Fibroblast of lung (primary cell): ENCODE data around the gene UPF2. TPM values are rescaled to one million over a fixed set of nuclear protein-coding genes. Genes with fewer than 3 reads are reported as not detected.

ENCODE experiments used
- DNase-seq, 2 donors: peaks; one replicate each; pipeline versions ENCODE4 v3.0.0 to v3.0.0-alpha.2; 2010; ENCODE audit warnings: low read depth in 2 of 2
- H2AFZ ChIP-seq: 2 replicates; pipeline ENCODE4 v1.5.1; 2012; ENCODE audit warnings: low read length, control low read depth, inconsistent platforms
- H3K27ac ChIP-seq: 2 replicates; pipeline ENCODE4 v1.5.1; 2011; ENCODE audit warnings: low read length, control low read depth; ENCODE audit not compliant: insufficient read depth
- H3K27me3 ChIP-seq: 2 replicates; pipeline ENCODE4 v1.5.1; 2011; ENCODE audit warnings: mild to moderate bottlenecking, low read length; ENCODE audit not compliant: control insufficient read depth, insufficient read depth
- H3K36me3 ChIP-seq: 2 replicates; pipeline ENCODE4 v1.5.1; 2011; ENCODE audit warnings: low read length; ENCODE audit not compliant: control insufficient read depth, insufficient read depth
- H3K4me1 ChIP-seq: 2 replicates; pipeline ENCODE4 v1.5.1; 2011; ENCODE audit warnings: low read length; ENCODE audit not compliant: control insufficient read depth, insufficient read depth; ENCODE audit errors: extremely low read depth
- H3K4me2 ChIP-seq: 2 replicates; pipeline ENCODE4 v1.5.1; 2011; ENCODE audit warnings: low read length, control low read depth; ENCODE audit not compliant: insufficient read depth; ENCODE audit errors: extremely low read depth
- H3K4me3 ChIP-seq, 4 experiments: fragments of 200-600 bp in 1 of 4; sonication (generic) in 1 of 4; replicated peaks in 1 of 4; 2 replicates each; pipeline ENCODE4 v1.5.1; 2011 to 2016; ENCODE audit warnings: low read length in 4 of 4, low read depth in 3 of 4, mild to moderate bottlenecking in 3 of 4, control low read depth in 2 of 4, inconsistent platforms in 1 of 4, mixed read lengths in 1 of 4; ENCODE audit not compliant: insufficient read depth in 1 of 4; ENCODE audit errors: control extremely low read depth in 1 of 4
- H3K79me2 ChIP-seq: 2 replicates; pipeline ENCODE4 v1.5.1; 2012; ENCODE audit warnings: mild to moderate bottlenecking, low read length, inconsistent platforms; ENCODE audit not compliant: control insufficient read depth, insufficient read depth
- H3K9ac ChIP-seq: 2 replicates; pipeline ENCODE4 v1.5.1; 2011; ENCODE audit warnings: mild to moderate bottlenecking, low read length, control low read depth; ENCODE audit not compliant: insufficient read depth
- H3K9me3 ChIP-seq: 2 replicates; pipeline ENCODE4 v1.5.1; 2012; ENCODE audit warnings: low read depth, low read length; ENCODE audit not compliant: control insufficient read depth, insufficient read depth
- H4K20me1 ChIP-seq: 2 replicates; pipeline ENCODE4 v1.5.1; 2011; ENCODE audit warnings: low read length; ENCODE audit not compliant: control insufficient read depth, insufficient read depth; ENCODE audit errors: extremely low read depth
- CTCF ChIP-seq, 2 donors: IDR thresholded peaks in 1 of 2; conservative IDR thresholded peaks in 1 of 2; 1 replicate in 1 of 2; 2 replicates in 1 of 2; pipeline ENCODE4 v1.5.1; 2011 to 2012; ENCODE audit warnings: low read length in 2 of 2, control low read depth in 1 of 2, inconsistent platforms in 1 of 2, low read depth in 1 of 2, mild to moderate bottlenecking in 1 of 2
- EZH2 ChIP-seq: IDR thresholded peaks from 2 replicates; pipeline ENCODE4 v1.5.1; 2012; ENCODE audit warnings: low read length, control low read depth, mild to moderate bottlenecking; ENCODE audit errors: missing control alignments
- polyA plus RNA-seq, 2 donors: library from polyadenylated mRNA; depleted of rRNA in 1 of 2; stranded (reverse) in 1 of 2; unstranded in 1 of 2; fragments of >200 nt; gene quantifications; 2 replicates each; pipeline ENCODE4 v1.2.1, GENCODE V29; 2011 to 2012; ENCODE audit warnings: missing spikeins in 1 of 2
- total RNA-seq: library from RNA; depleted of rRNA; stranded (reverse); fragments of >200 nt; gene quantifications from 2 replicates; pipeline ENCODE4 v1.2.1, GENCODE V29; 2014

UPF2 gene
- total and polyA plus RNA-seq, 2 donors (not counting 1 experiment from before 2014, with no cell fraction given): 20.8 to 22.6 TPM

GRCh38 chr10:12067336-12067735, 24.7 kb upstream of the UPF2 start:
- Histone ChIP-seq H3K27me3 (no peaks in the 10 kb centered on the region), H3K9ac (no peak overlapping the region), H3K27ac (peak overlapping the region; percentile 4), H3K9me3 (no peaks in the 10 kb centered on the region), H2AFZ (peak overlapping the region; percentile 3), H3K4me1 (no peaks in the 10 kb centered on the region), H3K36me3 (no peaks in the 10 kb centered on the region), H3K4me2 (peak overlapping the region; percentile 17), H4K20me1 (no peaks in the 10 kb centered on the region), H3K4me3 (no peak overlapping the region), H3K79me2 (peaks cover 1% of the 10 kb centered on the region)
- DNase-seq: peak; percentile 35 to 95
- TF ChIP-seq EZH2 (no peak), CTCF (conservative IDR thresholded peaks at IDR 0.05 in 1 of 2, IDR thresholded peaks at IDR 0.05 in 1 of 2; ENCODE audit: low read depth in 1 of 2, low read length in 2 of 2) (no peak)

- no peak overlapping the region for H3K4me2 ChIP-seq
Observed at GRCh38 chr10:12063483-12063818, 20.8 kb upstream of the UPF2 start.

DNA sequence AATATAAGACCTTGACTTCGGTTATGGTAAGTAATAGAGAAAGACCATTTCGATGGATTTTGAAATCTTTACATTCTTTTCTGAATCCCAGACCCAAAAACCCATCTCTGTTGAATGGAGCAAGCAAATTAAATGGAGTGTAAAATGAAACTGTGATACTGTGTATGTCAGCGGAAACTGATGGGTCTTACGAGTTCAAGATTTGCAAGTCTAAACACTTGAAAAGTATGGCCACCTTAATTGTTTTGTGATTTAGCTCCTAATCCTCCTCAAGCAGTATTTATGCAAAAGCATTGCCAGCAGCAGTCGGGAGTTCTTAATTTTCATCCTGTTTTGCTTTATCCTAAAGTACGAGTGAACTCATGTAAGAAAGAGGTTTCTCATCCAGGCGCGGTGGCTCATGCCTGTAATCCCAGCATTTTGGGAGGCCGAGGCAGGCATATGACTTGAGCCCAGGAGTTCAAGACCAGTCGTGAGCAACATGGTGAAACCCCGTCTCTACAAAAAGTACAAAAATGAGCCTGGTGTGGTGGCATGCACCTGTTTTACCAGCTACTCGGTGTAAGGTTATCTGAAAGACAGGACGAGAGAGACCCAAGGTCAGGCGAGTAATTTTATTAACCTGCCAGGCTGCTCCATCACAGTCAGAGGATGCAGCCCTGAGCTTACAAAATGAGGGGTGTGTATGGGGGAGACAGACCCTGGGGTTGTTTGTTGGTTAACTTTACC, 20.3 kb upstream of the UPF2 start:
- Histone ChIP-seq H3K9ac (no peak overlapping the region), H3K36me3 (no peaks in the 10 kb centered on the region), H4K20me1 (no peaks in the 10 kb centered on the region), H3K9me3 (no peaks in the 10 kb centered on the region), H3K27me3 (no peaks in the 10 kb centered on the region), H3K4me3 (no peak overlapping the region), H3K79me2 (no peaks in the 10 kb centered on the region), H3K4me1 (no peaks in the 10 kb centered on the region), H3K27ac (no peak overlapping the region), H3K4me2 (no peak overlapping the region), H2AFZ (peak overlapping the region; percentile 7)
- TF ChIP-seq CTCF (conservative IDR thresholded peaks at IDR 0.05 in 1 of 2, IDR thresholded peaks at IDR 0.05 in 1 of 2; ENCODE audit: low read depth in 1 of 2, low read length in 2 of 2): no peak
- no peak for TF ChIP-seq EZH2
- no peak for DNase-seq

More at GRCh38 chr10:12063483-12063818, 20.8 kb upstream of the UPF2 start:
- H3K4me3 ChIP-seq: no peak overlapping the region
- H3K27me3 ChIP-seq: no peaks in the 10 kb centered on the region
- H3K79me2 ChIP-seq: no peaks in the 10 kb centered on the region
- DNase-seq: no peak
- H4K20me1 ChIP-seq: no peaks in the 10 kb centered on the region
- no peaks in the 10 kb centered on the region for H3K36me3 ChIP-seq
- no peaks in the 10 kb centered on the region for H3K4me1 ChIP-seq
- TF ChIP-seq EZH2 (no peak), CTCF (conservative IDR thresholded peaks at IDR 0.05 in 1 of 2, IDR thresholded peaks at IDR 0.05 in 1 of 2; ENCODE audit: low read depth in 1 of 2, low read length in 2 of 2) (no peak)
- no peak overlapping the region for H3K9ac ChIP-seq
- H2AFZ ChIP-seq: no peak overlapping the region
- H3K27ac ChIP-seq: no peak overlapping the region
- H3K9me3 ChIP-seq: no peaks in the 10 kb centered on the region
